ENCODE data around the gene ABCG5.

ABCG5 gene

GRCh38 chr2:43841949-43842865 lies 3.6 kb upstream of the ABCG5 start:
- no peak for DNase-seq (ENCODE audit: low spot score)

- no peak for DNase-seq (ENCODE audit: low spot score)
These were observed 2.3 kb upstream of the ABCG5 start for GRCh38 chr2:43840965-43841364.

GRCh38 chr2:43839776-43840564 lies 1.3 kb upstream of the ABCG5 start:
- no peak for DNase-seq (ENCODE audit: low spot score)

GRCh38 chr2:43837831-43838559 lies 644 bp downstream of the ABCG5 start:
- DNase-seq (ENCODE audit: low spot score) = no peak

GRCh38 chr2:43837033-43837432 lies 1.6 kb downstream of the ABCG5 start:
- DNase-seq (ENCODE audit: low spot score) = no peak

GRCh38 chr2:43832457-43832856 lies 6.2 kb downstream of the ABCG5 start:
- DNase-seq (ENCODE audit: low spot score) = peak; percentile 39

- peak; percentile 13 for DNase-seq (ENCODE audit: low spot score)
These were observed 6.9 kb downstream of the ABCG5 start for GRCh38 chr2:43831543-43832294.

GRCh38 chr2:43826305-43827250 lies 12.1 kb downstream of the ABCG5 start:
- no peak for DNase-seq (ENCODE audit: low spot score)

- no peak for DNase-seq (ENCODE audit: low spot score)
These were observed 12.8 kb downstream of the ABCG5 start for GRCh38 chr2:43825841-43826240.

GRCh38 chr2:43824951-43825493 lies 13.6 kb downstream of the ABCG5 start:
- no peak for DNase-seq (ENCODE audit: low spot score)

GRCh38 chr2:43824512-43824911 lies 14.1 kb downstream of the ABCG5 start:
- DNase-seq (ENCODE audit: low spot score) = no peak

- DNase-seq (ENCODE audit: low spot score) = no peak
These were observed 14.9 kb downstream of the ABCG5 start for GRCh38 chr2:43823751-43824150.

GRCh38 chr2:43822839-43823238 lies 15.8 kb downstream of the ABCG5 start:
- DNase-seq (ENCODE audit: low spot score) = no peak

GRCh38 chr2:43819491-43820163 lies 19.0 kb downstream of the ABCG5 start:
- DNase-seq (ENCODE audit: low spot score) = no peak

GRCh38 chr2:43818761-43819160 lies 19.9 kb downstream of the ABCG5 start:
- peak; percentile 52 for DNase-seq (ENCODE audit: low spot score)

- DNase-seq (ENCODE audit: low spot score) = no peak
These were observed 23.9 kb downstream of the ABCG5 start for GRCh38 chr2:43814711-43815110.

- no peak for DNase-seq (ENCODE audit: low spot score)
These were observed 25.7 kb downstream of the ABCG5 start for GRCh38 chr2:43812947-43813346.

- DNase-seq (ENCODE audit: low spot score) = no peak
These were observed 26.6 kb downstream of the ABCG5 start for GRCh38 chr2:43812006-43812405.

- DNase-seq (ENCODE audit: low spot score) = no peak
These were observed 27.8 kb downstream of the ABCG5 start for GRCh38 chr2:43810888-43811287.

GRCh38 chr2:43810452-43810851 lies 28.2 kb downstream of the ABCG5 start:
- DNase-seq (ENCODE audit: low spot score) = no peak
